Measurements from ENCODE around the gene IL1A. TPM values are rescaled to one million over a fixed set of nuclear protein-coding genes. Genes with fewer than 3 reads are reported as not detected.

IL1A gene
- total and polyA plus RNA-seq, 3 donors from 2014 or later = 15.8 to 36.5 (median 21.4) TPM

DNA sequence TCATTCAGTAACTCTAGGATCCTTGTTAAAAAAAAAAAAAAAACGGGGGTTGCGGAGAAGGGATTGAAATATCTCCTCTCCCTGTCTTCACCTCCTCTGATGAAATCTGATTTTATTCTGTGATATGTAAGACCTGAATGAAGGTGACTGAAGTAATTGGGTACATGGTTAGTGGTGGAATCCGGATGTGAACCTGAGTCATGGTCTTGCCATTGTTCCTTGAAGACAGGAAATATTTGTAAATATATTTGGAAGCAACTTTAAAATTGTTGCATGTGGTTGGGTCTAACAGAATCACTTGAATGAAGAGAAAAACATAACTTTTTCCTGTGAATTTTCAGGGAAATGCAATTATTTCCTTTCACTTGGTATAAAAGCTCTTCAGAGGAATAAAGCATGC, 3.0 kb upstream of the IL1A start:
- no peak for TF ChIP-seq POLR2A (IDR thresholded peaks at IDR 0.05)
- TF ChIP-seq, protein P1, sequence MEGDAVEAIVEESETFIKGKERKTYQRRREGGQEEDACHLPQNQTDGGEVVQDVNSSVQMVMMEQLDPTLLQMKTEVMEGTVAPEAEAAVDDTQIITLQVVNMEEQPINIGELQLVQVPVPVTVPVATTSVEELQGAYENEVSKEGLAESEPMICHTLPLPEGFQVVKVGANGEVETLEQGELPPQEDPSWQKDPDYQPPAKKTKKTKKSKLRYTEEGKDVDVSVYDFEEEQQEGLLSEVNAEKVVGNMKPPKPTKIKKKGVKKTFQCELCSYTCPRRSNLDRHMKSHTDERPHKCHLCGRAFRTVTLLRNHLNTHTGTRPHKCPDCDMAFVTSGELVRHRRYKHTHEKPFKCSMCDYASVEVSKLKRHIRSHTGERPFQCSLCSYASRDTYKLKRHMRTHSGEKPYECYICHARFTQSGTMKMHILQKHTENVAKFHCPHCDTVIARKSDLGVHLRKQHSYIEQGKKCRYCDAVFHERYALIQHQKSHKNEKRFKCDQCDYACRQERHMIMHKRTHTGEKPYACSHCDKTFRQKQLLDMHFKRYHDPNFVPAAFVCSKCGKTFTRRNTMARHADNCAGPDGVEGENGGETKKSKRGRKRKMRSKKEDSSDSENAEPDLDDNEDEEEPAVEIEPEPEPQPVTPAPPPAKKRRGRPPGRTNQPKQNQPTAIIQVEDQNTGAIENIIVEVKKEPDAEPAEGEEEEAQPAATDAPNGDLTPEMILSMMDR (IDR thresholded peaks at IDR 0.05) = no peak
- no peak overlapping the region for H3K27ac ChIP-seq
- H3K4me3 ChIP-seq = no peak overlapping the region
- no peaks in the 10 kb centered on the region for H3K9me3 ChIP-seq
- no peaks in the 10 kb centered on the region for H3K36me3 ChIP-seq (ENCODE audit: low read depth, missing control alignments)
- 89 to 91% methylated on average over 3 of the region's 3 CpGs for WGBS, 2 donors
- DNase-seq = no peak
- no peaks in the 10 kb centered on the region for H3K27me3 ChIP-seq
- intact Hi-C loops (cut with DNase I; ENCODE audit: low total_unique reads) = no loop called here
- no peaks in the 10 kb centered on the region for H3K4me1 ChIP-seq

DNA sequence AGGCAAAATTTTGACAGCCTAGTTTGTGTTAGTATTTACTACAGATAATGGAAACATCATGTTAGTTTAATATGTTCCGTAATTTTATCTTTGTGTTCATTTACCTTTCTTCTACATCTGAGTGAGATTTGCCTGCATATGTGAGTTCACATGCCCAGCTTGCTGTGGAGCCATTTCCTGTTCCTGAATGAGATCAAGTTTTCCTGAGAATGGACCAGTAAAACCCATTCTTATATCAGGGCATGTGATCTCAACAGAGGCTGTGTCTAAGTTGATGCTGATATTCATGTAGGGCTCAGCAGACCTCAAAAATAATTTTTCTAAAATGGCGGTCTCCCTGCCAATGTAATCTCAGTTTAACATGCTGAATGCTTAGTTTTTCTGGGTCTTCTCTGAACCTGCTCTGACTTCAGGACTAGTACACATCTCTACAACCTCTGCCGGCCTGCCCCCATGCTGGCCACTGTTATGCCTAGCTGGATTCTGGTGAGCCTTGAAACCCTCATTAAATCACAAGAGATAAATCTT, 1.0 kb downstream of the IL1A start:
- Histone ChIP-seq H3K36me3 (ENCODE audit: low read depth, missing control alignments) (no peaks in the 10 kb centered on the region), H3K4me1 (no peaks in the 10 kb centered on the region), H3K27me3 (no peaks in the 10 kb centered on the region), H3K4me3 (peak overlapping the region in 1 of 2 donors; percentile 50), H3K27ac (peak overlapping the region; percentile 36 to 63), H3K9me3 (no peaks in the 10 kb centered on the region)
- no peak for TF ChIP-seq POLR2A (IDR thresholded peaks at IDR 0.05)
- TF ChIP-seq, protein P1 (IDR thresholded peaks at IDR 0.05) = no peak
- intact Hi-C loops (cut with DNase I; ENCODE audit: low total_unique reads) = no loop called here
- no peak for DNase-seq
- 85 to 92% methylated on average over 3 of the region's 3 CpGs for WGBS, 2 donors

DNA sequence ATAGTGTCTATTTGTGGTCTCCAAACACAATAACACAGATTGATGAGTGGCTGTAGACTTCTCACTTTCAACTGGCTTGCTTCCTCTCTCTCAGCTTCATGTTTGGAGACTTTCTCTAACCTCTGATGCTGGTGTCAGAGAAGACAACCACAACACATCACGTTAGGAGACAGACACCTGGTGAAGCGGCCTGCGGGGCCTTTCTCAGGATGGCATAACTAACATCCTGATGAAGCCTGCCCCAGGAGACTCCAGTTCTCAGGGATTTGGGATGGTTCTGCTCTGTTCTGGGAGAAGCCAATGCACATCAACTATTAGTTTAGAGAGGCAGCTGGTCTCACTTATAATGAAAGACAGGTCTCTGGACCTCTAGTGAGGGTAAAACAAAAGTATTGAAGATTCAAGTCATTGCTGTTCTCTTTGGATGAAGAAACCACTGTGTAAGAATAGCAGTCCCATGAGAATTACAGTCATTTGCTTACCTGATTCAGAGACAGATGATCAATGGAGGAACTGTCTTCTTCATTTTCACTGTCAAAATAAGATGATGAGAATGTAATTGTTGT, 2.0 kb downstream of the IL1A start:
- Histone ChIP-seq H3K9me3 (no peaks in the 10 kb centered on the region), H3K4me3 (no peak overlapping the region), H3K4me1 (no peaks in the 10 kb centered on the region), H3K36me3 (ENCODE audit: low read depth, missing control alignments) (no peaks in the 10 kb centered on the region), H3K27ac (no peak overlapping the region), H3K27me3 (no peaks in the 10 kb centered on the region)
- WGBS, 2 donors = 81 to 86% methylated on average over 3 of the region's 3 CpGs
- DNase-seq = no peak
- intact Hi-C loops (cut with DNase I; ENCODE audit: low total_unique reads) = no loop called here
- TF ChIP-seq POLR2A (IDR thresholded peaks at IDR 0.05) = no peak
- TF ChIP-seq, protein P1 (IDR thresholded peaks at IDR 0.05) = no peak

DNA sequence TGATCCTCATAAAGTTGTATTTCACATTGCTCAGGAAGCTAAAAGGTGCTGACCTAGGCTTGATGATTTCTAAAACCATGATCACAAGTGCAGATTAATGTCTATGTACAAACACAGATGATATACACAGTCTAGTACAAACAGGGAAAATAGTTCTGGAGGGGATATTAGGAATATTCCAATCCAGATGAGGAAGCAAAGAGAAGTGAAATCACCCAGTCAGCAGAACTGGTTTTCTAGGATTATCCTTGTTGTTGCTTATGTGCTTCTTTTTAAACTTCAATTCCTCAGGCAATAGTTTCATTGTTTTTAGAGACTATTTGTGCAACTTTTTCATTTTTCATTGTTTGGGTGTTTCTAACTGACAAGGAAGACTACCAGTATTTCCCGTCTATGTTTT, 4.7 kb downstream of the IL1A start:
- H3K27ac ChIP-seq = no peak overlapping the region
- no peak overlapping the region for H3K4me3 ChIP-seq
- no peaks in the 10 kb centered on the region for H3K9me3 ChIP-seq
- TF ChIP-seq, protein P1 (IDR thresholded peaks at IDR 0.05) = no peak
- no peak for TF ChIP-seq POLR2A (IDR thresholded peaks at IDR 0.05)
- no peaks in the 10 kb centered on the region for H3K4me1 ChIP-seq
- 85 to 87% methylated on average over 1 of the region's 1 CpG for WGBS, 2 donors
- intact Hi-C loops (cut with DNase I; ENCODE audit: low total_unique reads) = no loop called here
- DNase-seq = no peak
- H3K27me3 ChIP-seq = no peaks in the 10 kb centered on the region
- no peaks in the 10 kb centered on the region for H3K36me3 ChIP-seq (ENCODE audit: low read depth, missing control alignments)

DNA sequence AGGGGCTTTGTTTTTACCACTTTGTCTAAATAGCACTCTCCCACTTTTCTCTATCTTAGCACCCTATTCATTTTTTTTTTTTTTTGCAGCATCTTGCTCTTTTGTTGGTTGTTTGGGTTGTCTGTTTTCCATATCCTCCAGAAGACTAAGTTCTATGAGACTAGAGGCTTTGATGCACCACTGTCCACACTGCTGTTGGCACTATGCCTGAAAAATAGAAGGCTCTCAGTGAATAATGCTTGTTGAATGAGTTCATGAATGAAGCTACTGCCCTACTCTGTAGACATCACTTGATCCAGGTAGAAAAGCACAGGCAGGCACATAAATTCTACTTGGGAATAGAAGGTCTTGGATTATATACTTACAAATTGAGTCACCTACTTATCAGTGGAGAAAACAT, 7.3 kb downstream of the IL1A start:
- Histone ChIP-seq H3K9me3 (no peaks in the 10 kb centered on the region), H3K36me3 (ENCODE audit: low read depth, missing control alignments) (no peaks in the 10 kb centered on the region), H3K4me1 (peaks cover 4% of the 10 kb centered on the region), H3K4me3 (no peak overlapping the region), H3K27me3 (no peaks in the 10 kb centered on the region), H3K27ac (no peak overlapping the region)
- no peak for TF ChIP-seq POLR2A (IDR thresholded peaks at IDR 0.05)
- TF ChIP-seq, protein P1 (IDR thresholded peaks at IDR 0.05) = no peak
- intact Hi-C loops (cut with DNase I; ENCODE audit: low total_unique reads) = no loop called here
- DNase-seq = no peak

All from testis (tissue), 3 donors.